Astrocyte of the cerebellum (primary cell): Measurements from ENCODE around the gene NPBWR2.

Experiments used
- DNase-seq: peaks from one replicate; pipeline ENCODE4 v3.0.0-alpha.2; 2011; ENCODE audit warnings: low read depth
- H3K4me3 ChIP-seq: 2 replicates; pipeline ENCODE4 v1.5.1; 2011; ENCODE audit warnings: mild to moderate bottlenecking, low read depth, low read length, moderate library complexity
- in situ Hi-C: cut with HindIII; loops from 2 replicates; pipeline ENCODE4 v1.10.0; 2017; ENCODE audit warnings: low sequenced_read_pairs
- TF ChIP-seq, protein P1 (sequence below): IDR thresholded peaks from 2 replicates; pipeline ENCODE4 v1.5.1; 2012; ENCODE audit warnings: low read length, low read depth, moderate library complexity, mild to moderate bottlenecking; ENCODE audit errors: missing control alignments

The NPBWR2 gene

DNA sequence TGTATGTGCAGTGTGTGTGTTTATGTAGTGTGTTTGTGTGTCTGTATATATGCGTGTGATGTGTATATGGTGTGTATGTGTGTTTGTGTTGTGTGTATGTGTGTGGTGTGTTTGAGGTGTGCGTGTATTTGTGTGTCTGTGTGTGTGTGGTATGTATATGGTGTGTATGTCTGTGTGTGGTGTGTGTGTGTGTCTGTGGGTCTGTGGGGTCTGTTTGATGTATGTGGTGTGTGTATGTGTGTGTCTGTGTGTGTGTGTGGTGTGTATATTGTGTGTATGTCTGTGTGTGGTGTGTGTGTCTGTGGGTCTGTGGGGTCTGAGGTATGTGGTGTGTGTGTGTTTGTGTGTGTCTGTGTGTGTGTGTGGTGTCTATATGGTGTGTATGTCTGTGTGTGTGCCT is 46.0 kb upstream of the NPBWR2 start:
- TF ChIP-seq, protein P1, sequence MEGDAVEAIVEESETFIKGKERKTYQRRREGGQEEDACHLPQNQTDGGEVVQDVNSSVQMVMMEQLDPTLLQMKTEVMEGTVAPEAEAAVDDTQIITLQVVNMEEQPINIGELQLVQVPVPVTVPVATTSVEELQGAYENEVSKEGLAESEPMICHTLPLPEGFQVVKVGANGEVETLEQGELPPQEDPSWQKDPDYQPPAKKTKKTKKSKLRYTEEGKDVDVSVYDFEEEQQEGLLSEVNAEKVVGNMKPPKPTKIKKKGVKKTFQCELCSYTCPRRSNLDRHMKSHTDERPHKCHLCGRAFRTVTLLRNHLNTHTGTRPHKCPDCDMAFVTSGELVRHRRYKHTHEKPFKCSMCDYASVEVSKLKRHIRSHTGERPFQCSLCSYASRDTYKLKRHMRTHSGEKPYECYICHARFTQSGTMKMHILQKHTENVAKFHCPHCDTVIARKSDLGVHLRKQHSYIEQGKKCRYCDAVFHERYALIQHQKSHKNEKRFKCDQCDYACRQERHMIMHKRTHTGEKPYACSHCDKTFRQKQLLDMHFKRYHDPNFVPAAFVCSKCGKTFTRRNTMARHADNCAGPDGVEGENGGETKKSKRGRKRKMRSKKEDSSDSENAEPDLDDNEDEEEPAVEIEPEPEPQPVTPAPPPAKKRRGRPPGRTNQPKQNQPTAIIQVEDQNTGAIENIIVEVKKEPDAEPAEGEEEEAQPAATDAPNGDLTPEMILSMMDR, result no peak

DNA sequence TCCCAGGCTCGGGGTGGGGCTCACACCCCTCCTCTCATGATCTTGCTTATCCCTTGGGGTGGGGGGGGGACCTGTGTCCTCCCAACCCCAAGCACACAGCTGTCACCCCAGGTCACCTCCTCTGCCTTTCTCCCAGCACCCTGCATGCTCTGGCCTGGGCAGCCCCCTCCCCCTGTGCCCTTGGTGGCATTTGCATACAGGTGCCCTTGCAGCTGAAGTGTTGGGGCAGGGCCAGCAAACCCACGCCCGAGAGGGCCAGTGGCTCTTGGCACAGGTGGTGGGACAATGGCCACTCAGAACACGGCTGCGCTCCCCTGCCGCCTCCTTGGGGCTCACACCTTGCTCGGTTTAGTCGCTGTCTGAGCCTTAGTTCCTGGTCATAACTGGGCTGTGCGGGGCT is 45.5 kb upstream of the NPBWR2 start:
- in situ Hi-C loops, result no loop called here
- no peak overlapping the region for H3K4me3 ChIP-seq
- TF ChIP-seq, protein P1, result no peak
- DNase-seq, result no peak

More for the DNA sequence above, 46.0 kb upstream of the NPBWR2 start:
- DNase-seq, result no peak
- H3K4me3 ChIP-seq, result no peak overlapping the region
- in situ Hi-C loops, result no loop called here

DNA sequence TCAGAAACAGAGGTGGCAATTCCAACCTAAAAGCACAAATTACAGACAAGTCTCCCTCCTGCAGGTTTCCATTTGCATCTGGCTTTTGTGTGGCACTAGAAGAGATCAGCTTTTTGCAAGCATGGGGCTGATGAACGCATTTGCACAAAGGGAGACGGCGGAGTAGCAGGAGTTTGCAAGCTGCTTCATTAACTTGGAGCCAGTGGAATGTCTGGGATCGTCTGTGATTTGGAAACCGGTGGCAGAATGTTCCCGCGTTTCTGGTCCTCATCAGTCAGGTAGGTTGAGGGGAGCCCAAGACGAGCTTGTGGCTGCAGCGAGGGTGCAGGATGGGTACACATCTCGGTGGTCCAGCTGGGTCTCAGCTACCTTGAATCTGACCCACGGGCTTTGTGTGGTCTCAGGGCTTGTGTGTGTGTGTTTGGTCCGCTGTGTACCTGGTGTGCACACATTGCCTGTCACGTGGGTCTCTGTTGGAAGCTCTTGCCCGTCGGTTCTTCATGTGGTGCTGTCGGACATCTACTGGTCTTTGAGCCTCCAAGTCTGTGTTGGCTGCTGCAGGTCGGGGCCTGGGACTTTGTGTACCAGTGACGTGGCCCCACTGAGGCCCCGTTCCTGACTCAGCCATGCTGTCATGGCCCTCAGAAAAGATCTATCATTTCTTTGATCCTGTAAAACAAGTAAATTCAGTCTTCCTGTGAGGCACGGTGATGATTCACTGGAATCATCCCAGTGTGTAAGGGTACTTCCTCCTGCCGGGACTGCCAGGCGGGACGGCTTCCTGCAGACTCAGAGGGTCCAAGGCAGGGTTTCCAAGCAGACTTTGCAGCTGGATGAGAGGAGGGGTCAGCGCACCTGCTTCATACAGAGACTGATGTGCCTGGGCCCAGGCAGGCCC is 44.5 kb upstream of the NPBWR2 start:
- no peak for DNase-seq
- in situ Hi-C loops, result no loop called here

DNA sequence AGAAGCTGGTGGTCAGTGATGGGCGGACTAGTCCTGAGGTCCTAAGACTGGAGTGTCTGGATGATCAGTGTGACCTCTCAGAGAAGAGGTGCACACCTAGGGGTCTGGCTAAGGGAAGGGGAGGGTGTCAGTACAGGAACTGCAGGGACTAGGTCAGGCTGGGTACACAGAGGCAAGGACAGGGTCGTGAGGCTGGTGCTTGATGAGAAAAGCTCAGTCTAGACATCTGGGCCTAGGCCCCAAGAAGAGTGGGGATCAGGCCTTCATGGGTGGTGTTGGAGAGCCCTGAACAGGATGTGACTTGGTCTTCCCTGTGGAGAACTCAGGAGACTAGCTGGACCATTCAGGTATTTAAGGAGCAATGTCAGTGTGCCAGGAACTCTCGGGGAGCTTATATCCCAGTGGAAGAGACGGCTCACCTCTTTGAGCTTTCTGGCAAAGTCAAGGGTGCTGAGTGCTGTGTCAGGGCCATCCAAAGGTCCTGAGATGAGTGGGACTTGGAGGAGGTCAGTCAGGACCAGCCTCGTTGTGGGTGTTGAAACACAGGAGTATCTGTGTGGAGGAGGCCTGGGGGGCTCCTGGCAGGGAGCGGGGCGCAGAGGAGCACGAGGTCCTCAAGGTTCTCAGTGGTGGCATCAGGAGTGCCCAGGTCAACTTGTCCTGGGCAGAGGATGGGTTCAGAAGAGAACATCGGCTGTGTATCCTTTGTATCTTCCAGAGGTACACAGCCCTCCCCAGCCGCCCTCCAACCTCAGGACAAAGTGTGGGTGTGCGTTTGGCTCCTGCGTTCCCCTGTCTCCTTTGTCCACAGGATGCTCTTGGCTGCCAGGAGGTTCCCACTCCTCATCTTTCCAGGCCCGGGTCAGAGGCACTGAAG is 43.6 kb upstream of the NPBWR2 start:
- in situ Hi-C loops, result no loop called here
- H3K4me3 ChIP-seq, result no peak overlapping the region
- no peak for DNase-seq
- TF ChIP-seq, protein P1, result no peak

More for the DNA sequence above, 44.5 kb upstream of the NPBWR2 start:
- no peak overlapping the region for H3K4me3 ChIP-seq
- TF ChIP-seq, protein P1, result no peak

DNA sequence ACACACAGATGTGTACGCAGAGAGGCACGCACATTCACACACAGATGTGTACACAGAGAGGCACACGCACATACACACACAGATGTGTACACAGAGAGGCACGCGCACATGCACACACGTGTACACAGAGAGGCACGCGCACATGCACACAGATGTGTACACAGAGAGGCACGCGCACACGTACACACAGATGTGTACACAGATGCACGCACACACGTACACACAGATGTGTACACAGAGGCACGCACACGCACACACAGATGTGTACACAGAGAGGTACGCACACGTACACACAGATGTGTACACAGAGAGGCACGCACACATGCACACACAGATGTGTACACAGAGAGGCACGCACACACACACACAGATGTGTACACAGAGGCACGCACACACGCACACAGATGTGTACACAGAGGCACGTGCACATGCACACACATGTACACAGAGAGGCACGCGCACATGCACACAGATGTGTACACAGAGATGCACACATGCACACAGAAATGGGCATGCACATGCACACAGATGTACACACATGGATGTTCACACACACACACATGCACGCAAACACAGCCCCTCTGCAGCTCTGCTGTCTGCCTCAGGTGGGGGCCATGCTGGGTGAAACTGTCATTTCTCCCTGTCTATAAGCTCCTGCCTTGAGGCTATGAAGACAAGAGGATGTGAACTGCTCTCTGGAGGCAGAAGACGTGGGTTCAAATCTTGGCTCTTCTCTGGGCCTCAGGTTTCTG is 42.6 kb upstream of the NPBWR2 start:
- no peak for DNase-seq
- no peak overlapping the region for H3K4me3 ChIP-seq
- TF ChIP-seq, protein P1, result no peak
- in situ Hi-C loops, result no loop called here

DNA sequence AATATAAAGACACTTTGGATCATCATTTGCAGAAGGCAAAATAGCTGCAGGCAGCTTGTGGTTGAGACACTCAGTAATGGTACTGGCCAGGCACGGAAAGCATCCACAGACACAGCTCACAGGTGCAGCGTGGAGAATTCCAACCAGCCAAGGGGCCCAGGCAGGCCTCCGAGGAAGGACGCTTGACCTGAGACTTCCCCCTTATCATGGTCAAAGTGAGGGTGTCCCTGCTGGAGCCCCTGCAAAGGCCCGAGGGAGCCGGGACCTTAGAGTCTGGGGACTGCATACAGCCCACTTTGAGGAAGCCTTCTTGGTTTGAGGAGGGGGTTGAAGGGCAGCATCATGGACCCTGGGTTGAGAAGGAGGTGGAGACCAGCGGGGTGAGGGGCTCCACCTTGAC is 41.8 kb upstream of the NPBWR2 start:
- TF ChIP-seq, protein P1, result no peak
- no peak for DNase-seq
- H3K4me3 ChIP-seq, result no peak overlapping the region
- in situ Hi-C loops, result no loop called here
